ENCODE data around the gene CYBA. TPM values are rescaled to one million over a fixed set of nuclear protein-coding genes. Genes with fewer than 3 reads are reported as not detected.

The CYBA gene
- total RNA-seq, 2 donors from 2014 or later = 58.9 to 131 TPM

GRCh38 chr16:88635671-88636319, 15.1 kb downstream of the CYBA start:
- intact Hi-C loops (cut with DNase I) = no loop called here
- DNase-seq = no peak
- no peak for ATAC-seq

DNA sequence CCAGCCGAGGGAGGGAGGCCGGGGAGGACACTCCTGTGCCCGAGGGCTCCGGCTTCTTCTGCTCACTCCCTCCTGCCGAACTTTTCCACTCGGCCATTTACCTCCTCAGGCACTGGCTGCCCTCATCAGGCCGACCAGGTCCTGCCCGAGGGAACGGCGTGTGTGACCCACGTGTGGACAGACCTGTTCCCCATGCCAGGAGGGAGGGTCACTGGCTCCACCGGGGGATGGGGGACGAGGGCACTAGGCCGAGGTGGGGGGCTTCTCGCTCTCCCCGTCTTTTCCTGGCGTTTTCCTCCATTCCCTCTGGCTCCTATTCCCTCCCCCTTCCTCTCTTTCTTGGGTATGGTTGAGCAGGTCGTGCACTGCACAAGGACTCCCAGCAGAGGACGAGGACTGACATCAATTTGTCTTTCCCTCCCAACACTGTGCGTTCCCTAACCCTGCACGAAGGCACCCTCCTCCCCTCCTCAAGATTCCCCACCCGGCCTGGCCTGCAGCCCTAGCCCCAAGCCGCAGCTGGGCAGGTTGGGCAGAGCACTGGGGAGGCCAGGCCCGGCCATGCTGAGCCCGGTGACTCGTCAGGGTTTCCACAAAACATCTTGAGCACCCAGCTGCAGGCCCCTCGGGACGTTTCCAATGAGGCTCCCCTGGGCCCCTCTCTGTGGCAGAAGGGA, 15.7 kb downstream of the CYBA start:
- no peak for DNase-seq
- intact Hi-C loops (cut with DNase I) = no loop called here

DNA sequence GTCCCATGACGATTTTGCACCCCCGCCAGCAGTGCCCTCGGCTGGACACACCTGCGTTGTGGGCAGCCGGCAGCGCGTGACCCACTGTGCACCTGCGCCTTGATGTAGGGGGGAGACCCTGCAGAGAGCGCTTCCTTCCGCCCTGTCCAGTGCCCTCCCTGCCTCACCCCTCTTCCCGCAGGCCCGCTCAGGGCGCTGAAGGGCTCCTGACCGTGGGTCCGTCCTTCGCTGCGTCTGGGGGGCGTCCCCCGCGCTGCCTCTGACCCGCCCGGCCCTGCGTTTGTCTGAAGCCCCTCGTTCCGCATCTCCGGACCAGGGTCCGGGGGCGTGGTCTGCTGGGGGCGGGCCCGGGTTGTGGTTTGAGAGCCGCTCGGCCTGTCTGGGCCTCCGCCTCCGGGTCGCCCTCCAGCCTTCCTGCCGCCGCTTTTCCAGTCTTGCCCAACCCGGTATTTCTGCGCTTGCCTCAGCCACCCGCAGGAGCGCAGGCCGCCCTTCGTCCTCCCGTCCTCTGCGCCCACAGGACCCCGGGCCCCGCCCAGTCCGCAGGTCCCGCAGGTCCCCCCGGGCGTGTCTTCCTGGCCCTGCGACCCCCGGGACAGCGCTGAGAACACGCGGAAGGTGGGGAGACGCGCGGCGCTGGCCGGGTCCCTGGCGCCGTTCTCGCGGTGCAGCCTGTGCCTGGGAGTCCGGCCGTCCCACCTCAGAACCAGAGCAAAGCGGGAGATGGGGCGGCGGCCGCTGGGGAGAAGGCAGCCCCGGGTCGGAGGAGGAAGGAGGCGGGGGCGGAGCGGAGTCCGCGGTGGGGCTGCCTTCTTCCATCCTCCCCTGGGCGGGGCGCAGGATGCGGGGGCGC, 16.5 kb downstream of the CYBA start:
- peak; percentile 71 for DNase-seq
- intact Hi-C loops (cut with DNase I) = no loop called here

More for the DNA sequence above, 15.7 kb downstream of the CYBA start:
- ATAC-seq = no peak

DNA sequence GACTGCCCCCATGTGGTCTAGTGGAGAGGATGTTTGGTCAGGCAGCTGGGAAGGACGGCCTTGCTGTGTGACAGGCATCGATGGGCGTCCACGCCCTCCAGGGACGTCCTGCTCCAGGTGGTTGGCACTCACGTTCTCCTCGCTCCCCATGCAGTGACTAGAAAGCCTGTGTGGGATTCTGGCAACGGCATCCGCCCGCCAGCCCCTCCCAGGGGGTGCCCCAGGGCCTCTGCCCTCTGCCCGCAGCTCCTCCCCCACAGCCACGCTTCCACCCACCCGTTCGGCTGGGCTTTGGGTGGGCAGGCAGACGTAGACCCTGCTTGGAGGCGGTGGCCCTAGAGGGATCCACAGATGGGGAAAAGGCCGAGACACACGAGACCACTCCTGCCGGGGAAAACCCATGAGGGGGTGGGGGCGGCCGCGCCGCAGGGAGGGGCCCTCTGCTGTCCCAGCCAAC, 17.1 kb downstream of the CYBA start:
- ATAC-seq (peak; percentile 8 to 11), DNase-seq (no peak)
- intact Hi-C loops (cut with DNase I) = no loop called here

More for the DNA sequence above, 16.5 kb downstream of the CYBA start:
- peak; percentile 63 to 72 for ATAC-seq

- intact Hi-C loops (cut with DNase I) = no loop called here
- no peak for ATAC-seq
- no peak for DNase-seq
Observed at GRCh38 chr16:88632587-88632930, 18.3 kb downstream of the CYBA start.

DNA sequence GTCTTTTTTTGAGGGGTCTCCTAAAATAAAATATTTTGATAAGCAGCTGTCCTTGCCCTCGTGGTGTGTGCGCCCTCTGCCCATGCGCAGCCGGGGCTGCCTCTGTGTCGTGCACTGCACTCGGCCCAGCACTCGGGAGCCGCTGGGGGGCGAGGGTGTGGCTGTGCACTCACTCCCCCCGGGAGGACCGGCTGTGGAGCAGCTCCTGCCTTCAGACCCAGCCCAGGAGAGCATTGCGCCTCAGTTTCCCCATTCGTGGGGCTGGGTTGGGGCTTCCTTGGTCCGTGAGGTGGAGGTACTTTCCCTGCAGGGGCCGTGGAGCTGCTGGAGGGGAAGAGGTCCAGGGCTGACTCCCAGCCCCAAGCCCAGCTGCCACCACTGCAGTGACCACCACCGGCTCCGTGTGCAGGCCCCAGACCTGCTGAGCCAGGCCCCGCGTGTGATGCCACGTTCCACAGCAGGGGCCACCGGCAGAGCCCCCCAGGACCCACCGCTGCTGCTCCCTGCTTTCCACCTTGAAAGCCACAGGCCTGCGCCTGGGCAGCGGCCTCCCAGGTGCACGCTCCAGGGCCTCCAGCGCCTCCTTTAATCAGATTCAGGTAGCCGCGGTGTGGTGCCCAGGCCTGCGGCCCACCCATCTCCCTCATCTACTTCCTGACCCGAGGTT, 18.8 kb downstream of the CYBA start:
- DNase-seq (no peak), ATAC-seq (no peak)
- intact Hi-C loops (cut with DNase I) = no loop called here

GRCh38 chr16:88631384-88631783, 19.5 kb downstream of the CYBA start:
- intact Hi-C loops (cut with DNase I) = no loop called here
- DNase-seq (no peak), ATAC-seq (no peak)

GRCh38 chr16:88630941-88631340, 19.9 kb downstream of the CYBA start:
- ATAC-seq (no peak), DNase-seq (no peak)
- intact Hi-C loops (cut with DNase I) = no loop called here

DNA sequence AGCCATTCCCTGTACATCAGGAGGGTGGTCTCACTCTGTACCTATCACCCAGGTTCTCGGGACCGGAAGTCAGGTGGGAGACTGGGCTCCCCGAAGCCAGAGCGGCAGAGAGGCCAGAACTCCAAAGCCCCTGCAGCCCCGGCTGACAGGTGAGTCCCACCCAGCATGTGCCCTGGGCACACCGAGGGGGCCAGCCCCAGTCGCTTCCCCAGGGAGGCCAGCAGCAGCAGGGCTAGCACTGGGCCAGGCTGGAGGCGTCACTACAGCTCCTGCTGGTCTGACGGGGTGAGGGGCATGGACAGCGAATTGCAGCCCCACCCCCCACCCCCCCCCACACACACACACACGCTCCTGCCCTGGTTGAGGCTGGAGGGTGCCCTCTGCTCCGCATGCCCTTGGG, 20.4 kb downstream of the CYBA start:
- ATAC-seq (no peak), DNase-seq (no peak)
- intact Hi-C loops (cut with DNase I) = no loop called here

DNA sequence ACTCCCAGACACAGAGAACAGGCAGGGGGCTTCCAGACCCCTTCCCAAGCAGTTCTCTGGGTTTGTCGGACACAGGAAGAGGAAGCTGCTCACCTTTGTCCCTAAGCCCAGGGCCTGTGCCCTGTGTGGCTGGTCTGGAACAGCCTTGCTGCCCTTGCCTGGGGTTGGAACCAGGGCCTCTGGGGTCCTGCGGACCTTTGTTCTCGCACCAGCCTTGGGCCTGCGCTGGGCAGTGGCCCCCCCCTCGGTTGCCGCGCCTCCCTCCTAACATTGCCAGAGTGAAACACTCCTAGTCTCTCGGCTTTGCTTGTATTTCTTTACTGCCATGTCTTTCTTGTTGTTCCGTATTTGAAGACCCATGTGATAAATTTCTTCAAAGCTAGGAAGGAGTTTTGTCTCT, 21.0 kb downstream of the CYBA start:
- no peak for ATAC-seq
- no peak for DNase-seq
- intact Hi-C loops (cut with DNase I) = no loop called here

DNA sequence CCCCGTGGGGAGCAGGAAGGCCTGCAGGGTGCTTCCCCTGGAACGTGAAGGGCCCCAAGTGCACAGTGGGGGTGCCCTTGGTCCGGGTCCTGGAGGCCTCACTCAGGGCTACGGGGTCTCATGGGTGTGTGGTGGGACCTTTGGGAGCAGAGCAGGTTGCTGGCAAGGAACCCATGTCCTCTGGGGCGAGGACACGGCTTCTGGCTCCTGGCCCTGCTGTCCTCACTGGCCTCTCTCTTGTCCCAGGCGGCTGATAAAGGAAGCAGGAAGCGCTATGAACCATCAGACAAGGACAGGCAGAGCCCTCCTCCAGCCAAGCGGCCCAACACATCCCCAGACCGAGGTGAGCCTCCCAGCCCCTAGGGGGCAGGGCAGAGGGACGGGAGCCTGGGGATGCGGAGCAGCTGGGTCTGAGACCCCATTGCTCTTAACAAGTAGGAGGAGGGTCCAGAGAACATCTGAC, 22.3 kb downstream of the CYBA start:
- peak; percentile 74 to 86 for ATAC-seq
- peak; percentile 58 for DNase-seq
- intact Hi-C loops (cut with DNase I) = no loop called here

DNA sequence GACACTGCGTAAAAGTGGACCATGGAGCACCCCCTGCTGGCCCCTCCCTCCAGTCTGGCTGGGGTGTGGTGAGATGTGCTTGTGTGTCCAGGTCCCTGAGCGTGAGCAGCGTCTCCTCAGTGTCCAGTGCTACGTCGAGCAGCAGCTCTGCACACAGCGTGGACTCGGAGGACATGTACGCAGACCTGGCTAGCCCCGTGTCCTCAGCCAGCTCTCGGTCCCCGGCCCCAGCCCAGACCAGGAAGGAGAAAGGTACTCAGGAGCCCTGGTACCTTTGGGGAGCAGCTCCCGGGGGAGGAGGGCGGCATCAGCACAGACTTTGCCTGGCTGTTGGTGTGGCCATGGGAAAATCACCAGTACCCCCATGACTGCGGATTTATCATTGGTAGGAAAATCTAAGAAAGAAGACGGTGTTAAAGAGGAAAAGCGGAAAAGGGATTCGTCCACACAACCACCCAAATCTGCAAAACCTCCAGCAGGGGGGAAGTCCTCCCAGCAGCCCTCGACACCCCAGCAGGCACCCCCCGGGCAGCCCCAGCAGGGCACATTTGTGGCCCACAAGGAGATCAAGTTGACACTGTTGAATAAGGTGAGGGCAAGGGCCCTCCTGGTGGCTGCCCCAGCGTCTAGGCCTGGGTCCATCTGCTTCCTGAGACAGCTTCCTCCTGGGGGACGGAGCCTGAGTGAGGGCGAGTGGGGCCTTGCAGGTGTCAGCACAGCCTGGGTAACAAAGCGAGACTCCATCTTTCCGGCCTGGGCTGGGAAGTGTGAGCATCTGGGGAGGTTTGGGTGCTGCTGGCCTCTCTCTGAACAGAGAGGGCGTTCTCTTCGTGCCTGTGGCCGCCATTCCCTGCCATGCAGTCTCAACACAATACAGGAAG, 23.1 kb downstream of the CYBA start:
- no peak for DNase-seq
- intact Hi-C loops (cut with DNase I) = no loop called here
- peak in 1 of 2 donors; percentile 3 for ATAC-seq

DNA sequence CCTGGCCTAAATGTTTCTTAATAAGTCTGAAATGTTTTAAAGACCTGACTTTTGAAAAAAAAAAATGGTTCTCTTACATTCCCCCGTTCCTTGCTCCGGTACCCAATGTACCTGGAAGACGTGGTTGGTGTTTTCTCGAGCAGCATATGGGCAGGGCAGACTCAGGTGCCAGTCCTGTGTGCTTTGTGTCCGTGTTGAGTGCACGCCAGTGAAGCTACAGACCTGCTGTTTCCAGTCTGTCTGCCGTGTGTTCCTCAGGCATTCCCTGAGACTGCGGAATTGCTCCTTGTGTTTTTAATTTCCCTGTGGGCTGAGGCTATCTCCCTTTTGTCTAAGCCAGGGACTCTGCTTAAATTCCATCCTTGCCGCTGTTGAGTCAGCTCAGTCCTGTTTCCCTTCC, 24.2 kb downstream of the CYBA start:
- no peak for DNase-seq
- intact Hi-C loops (cut with DNase I) = no loop called here
- ATAC-seq = no peak

GRCh38 chr16:88624977-88625576, 25.8 kb downstream of the CYBA start:
- ATAC-seq (no peak), DNase-seq (no peak)
- intact Hi-C loops (cut with DNase I) = no loop called here

GRCh38 chr16:88624481-88624880, 26.4 kb downstream of the CYBA start:
- DNase-seq = no peak
- ATAC-seq = no peak
- intact Hi-C loops (cut with DNase I) = no loop called here

DNA sequence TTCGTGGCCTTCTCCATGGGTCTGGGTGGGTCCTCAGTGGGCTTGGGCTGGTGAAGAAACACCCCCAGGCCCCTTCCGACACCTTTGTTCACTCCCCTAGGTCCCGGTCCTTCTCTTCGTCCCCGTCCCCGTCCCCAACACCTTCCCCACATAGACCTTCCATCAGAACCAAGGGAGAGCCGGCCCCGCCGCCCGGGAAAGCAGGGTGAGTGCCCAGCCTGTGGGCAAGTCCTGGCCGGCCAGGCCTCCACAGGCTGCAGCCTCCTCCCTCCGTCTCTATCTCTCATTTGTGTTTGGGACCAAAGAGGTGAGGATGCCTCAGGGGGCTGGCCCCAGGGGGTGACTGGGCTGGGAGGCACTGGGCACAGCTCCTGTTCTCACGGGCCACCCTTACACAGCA, 27.0 kb downstream of the CYBA start:
- intact Hi-C loops (cut with DNase I) = no loop called here
- DNase-seq = no peak
- ATAC-seq = no peak

DNA sequence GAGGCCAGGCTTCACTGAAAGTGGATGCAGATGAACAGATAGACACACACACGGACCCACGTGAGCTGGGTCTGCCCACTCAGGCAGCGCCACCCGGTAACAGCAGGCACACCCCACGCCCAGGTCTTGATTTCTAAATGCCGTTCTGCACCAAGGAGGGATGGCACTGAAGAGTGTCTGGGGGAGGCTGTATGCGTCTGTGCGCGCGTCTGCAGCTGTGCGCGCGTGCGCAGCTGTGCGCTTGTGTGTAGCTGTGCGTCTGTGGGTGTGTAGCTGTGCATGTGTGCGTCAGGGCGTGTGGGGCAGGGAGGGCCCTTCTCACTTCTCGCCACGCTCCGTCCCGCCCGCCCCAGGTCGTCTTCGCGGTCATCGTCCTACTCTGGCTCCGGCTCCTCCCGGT, 28.0 kb downstream of the CYBA start:
- DNase-seq (no peak), ATAC-seq (no peak)
- intact Hi-C loops (cut with DNase I) = no loop called here

GRCh38 chr16:88622125-88622524, 28.7 kb downstream of the CYBA start:
- intact Hi-C loops (cut with DNase I) = no loop called here

More at GRCh38 chr16:88622125-88622524, 28.7 kb downstream of the CYBA start:
- DNase-seq (no peak), ATAC-seq (no peak)

All from left cardiac atrium (tissue), 4 donors.